ENCODE measurements around the gene HSPA5.

Gene HSPA5

DNA sequence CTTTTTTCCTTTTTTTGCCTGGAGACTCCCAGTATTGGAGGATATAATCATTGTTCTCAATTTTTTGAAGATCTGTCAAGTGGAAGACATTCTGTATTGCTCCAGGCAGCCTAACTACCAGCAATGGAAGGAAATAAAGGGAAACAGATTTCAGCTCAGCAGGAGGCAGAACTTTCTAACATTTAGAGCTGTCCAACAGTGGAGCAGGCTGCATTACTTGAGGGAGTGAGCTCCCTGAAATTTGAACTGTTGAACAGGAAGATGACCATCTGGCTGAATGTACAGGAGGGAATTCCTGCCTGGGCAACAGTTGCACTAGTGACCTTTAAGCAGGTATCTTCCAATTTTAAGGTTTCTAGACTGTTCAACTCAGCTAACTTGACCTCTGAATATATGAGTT lies 19.4 kb upstream of the HSPA5 start:
- Mint-ChIP-seq H3K4me3 (peak overlapping the region; percentile 100), H3K9me3 (no peaks in the 10 kb centered on the region), H3K36me3 (ENCODE audit: low read depth) (peaks cover 30% of the 10 kb centered on the region), H3K27me3 (no peaks in the 10 kb centered on the region), H3K27ac (peak overlapping the region; percentile 93), H3K4me1 (ENCODE audit: low read depth) (peaks cover 77% of the 10 kb centered on the region)
- intact Hi-C loops (cut with micrococcal nuclease), result loop anchor here (2.0 kb wide), 1 partner anchor 60 kb away; the partner anchor contains the start of gene RABEPK

DNA sequence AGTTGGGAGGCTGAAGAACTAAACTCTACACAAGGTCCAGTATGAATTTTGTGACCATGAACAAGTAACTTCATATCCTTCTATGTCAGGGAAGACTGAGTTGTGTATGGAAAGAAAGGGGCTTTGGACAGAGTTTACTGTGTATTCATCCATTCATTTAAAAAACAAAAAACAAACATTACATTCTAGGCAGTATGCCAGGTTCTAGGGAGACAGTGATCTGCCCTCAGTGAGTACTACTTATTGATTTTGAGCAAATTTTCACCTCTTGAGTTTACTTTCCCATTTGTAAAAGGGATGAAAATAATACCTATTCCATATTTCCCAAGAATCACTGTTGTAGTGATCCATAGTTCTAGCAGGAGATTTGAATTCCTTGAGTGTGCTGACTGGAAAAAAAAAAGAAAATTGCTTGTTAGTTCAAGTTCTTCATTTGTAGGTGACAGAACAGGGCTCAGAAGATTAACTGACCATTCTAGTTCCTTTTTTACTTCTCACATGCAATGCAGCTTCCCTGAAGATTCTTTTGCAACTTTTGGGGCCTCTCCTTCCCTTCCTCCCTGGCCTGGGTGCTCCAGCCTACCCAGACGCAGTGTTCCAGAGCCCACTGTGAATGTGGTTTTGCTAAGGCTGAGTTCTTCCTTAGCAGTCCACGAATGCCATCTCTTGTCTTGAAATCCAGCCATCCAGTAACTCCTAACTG lies 17.8 kb upstream of the HSPA5 start:
- H3K36me3 Mint-ChIP-seq (ENCODE audit: low read depth), result peaks cover 15% of the 10 kb centered on the region

DNA sequence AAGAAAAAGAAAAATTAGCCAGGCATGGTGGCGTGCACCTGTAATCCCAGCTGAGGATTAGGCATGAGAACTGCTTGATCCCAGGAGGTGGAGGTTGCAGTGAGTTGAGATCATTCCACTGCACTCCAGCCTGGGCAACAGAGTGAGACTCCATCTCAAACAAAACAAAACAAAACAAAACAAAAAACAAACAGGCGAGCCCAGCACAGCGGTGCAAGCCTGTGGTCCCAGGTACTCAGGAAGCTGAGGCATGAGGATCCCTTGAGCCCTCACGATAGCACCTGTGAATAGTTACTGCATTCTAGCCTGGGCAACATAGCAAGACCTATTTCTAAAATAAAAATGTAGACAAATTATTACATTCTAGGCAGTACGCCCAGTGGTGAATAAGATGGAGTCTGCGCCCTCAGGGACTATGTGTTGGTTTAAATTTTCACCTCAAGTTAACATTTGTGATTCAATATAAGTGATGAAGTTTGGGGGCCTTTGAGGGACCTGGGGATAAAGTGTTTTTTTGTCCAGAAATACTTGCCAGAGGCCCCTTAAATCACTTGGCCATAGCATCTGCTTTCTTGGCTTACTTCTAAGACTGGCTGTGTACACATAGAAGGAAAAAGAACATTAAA lies 17.1 kb upstream of the HSPA5 start:
- Mint-ChIP-seq H3K9me3 (no peaks in the 10 kb centered on the region), H3K27ac (peak overlapping the region; percentile 93), H3K27me3 (no peaks in the 10 kb centered on the region), H3K36me3 (ENCODE audit: low read depth) (peaks cover 8% of the 10 kb centered on the region), H3K4me1 (ENCODE audit: low read depth) (peaks cover 59% of the 10 kb centered on the region), H3K4me3 (no peak overlapping the region)
- intact Hi-C loops (cut with micrococcal nuclease), result no loop called here

More for the DNA sequence above, 17.8 kb upstream of the HSPA5 start:
- H3K9me3 Mint-ChIP-seq, result no peaks in the 10 kb centered on the region
- peaks cover 66% of the 10 kb centered on the region for H3K4me1 Mint-ChIP-seq (ENCODE audit: low read depth)
- intact Hi-C loops (cut with micrococcal nuclease), result no loop called here
- H3K27me3 Mint-ChIP-seq, result no peaks in the 10 kb centered on the region
- H3K4me3 Mint-ChIP-seq, result peak overlapping the region; percentile 32
- H3K27ac Mint-ChIP-seq, result peak overlapping the region; percentile 93

DNA sequence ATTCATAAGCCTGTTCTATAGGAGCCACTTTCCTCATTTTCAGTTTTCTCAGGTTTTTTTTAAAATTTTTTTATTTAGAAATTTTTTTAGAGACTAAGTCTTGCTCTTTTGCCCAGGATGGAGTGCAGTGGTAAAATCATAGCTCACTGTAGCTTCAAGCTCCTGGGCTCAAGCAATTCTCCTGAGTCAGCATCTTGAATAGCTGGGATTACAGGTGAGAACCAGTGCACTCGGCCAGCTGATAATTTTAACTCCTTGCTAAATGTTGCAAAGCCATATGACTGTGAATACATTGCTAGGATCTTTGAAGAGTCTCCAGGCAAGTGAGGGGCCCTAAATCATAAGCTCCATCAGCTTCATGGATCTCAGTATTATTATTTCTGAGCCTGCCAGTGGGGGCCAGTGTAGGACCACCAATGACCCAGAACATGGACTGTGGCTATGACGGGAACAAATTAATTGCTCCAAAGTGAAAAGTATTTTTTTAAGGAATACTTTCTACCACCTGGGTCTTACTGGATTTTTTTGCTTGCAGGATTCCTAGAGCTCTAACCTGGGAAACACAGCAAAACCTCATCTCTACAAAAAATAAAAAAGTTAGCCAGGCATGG lies 14.7 kb upstream of the HSPA5 start:
- peaks cover 41% of the 10 kb centered on the region for H3K4me1 Mint-ChIP-seq (ENCODE audit: low read depth)
- H3K36me3 Mint-ChIP-seq (ENCODE audit: low read depth), result no peaks in the 10 kb centered on the region
- intact Hi-C loops (cut with micrococcal nuclease), result no loop called here
- H3K4me3 Mint-ChIP-seq, result no peak overlapping the region
- H3K9me3 Mint-ChIP-seq, result no peaks in the 10 kb centered on the region
- H3K27me3 Mint-ChIP-seq, result no peaks in the 10 kb centered on the region
- H3K27ac Mint-ChIP-seq, result no peak overlapping the region

DNA sequence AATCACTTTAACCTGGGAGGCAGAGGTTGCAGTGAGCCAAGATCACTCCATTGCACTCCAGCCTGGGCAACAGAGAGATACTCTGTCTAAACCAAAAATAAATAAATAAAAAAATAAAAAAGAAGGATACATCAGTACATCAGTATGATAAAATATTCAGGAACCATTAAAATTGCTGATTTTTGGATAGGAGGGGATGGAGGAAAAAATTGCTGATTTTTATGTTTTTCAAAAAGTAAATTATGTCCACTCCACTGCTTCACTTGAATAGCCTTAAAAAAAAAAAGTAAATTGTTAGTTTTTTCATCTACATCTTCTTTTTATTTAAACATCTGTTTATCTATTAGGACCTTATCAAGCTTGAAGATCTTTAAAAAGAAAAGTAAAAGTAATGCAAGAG lies 13.1 kb upstream of the HSPA5 start:
- no peak overlapping the region for H3K4me3 Mint-ChIP-seq
- H3K27me3 Mint-ChIP-seq, result no peaks in the 10 kb centered on the region
- peaks cover 24% of the 10 kb centered on the region for H3K4me1 Mint-ChIP-seq (ENCODE audit: low read depth)
- H3K36me3 Mint-ChIP-seq (ENCODE audit: low read depth), result no peaks in the 10 kb centered on the region
- intact Hi-C loops (cut with micrococcal nuclease), result no loop called here
- H3K9me3 Mint-ChIP-seq, result no peaks in the 10 kb centered on the region
- H3K27ac Mint-ChIP-seq, result no peak overlapping the region

DNA sequence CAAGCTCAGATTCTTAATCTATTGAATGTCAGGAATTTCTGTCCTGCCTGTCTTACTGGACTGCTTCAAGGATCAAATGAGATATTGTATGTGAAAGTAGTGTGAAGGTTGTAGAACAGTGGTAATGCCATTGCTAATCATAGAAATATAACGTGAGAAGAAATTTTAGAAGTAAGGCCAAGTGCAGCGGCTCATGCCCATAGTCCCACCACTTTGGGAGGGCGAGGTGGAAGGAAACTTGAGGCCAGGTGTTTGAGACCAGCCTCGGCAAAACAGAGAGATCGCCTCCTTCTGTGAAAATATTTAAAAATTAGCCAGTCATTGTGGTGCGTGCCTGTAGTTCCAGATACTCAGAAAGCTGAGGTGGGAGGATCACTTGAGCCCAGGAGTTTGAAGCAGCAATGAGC lies 5.1 kb upstream of the HSPA5 start:
- Mint-ChIP-seq H3K27ac (no peak overlapping the region), H3K9me3 (no peaks in the 10 kb centered on the region), H3K36me3 (ENCODE audit: low read depth) (peaks cover 9% of the 10 kb centered on the region), H3K4me3 (no peak overlapping the region), H3K27me3 (no peaks in the 10 kb centered on the region), H3K4me1 (ENCODE audit: low read depth) (no peaks in the 10 kb centered on the region)
- intact Hi-C loops (cut with micrococcal nuclease), result no loop called here

DNA sequence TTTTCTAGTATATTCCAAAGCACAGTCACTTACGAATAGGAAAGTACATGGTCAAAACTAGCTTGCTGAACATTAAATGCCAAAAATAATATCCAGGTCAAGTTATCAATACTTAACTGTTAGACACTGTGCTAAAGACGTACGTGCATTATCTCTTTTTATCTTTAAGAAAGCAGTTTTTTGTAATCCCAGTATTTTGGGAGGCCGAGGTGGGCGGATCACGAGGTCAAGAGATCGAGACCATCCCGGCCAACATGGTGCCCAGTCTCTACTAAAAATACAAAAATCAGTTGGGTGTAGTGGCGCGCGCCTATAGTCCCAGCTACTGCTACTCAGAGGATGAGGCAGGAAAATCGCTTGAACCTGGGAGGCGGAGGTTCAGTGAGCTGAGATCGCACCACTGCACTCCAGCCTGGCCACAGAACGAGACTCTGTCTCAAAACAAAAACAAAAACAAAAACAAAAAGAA lies 2.7 kb upstream of the HSPA5 start:
- no peak overlapping the region for H3K4me3 Mint-ChIP-seq
- no peaks in the 10 kb centered on the region for H3K9me3 Mint-ChIP-seq
- intact Hi-C loops (cut with micrococcal nuclease), result no loop called here
- no peaks in the 10 kb centered on the region for H3K27me3 Mint-ChIP-seq
- no peak overlapping the region for H3K27ac Mint-ChIP-seq
- peaks cover 34% of the 10 kb centered on the region for H3K36me3 Mint-ChIP-seq (ENCODE audit: low read depth)
- peaks cover 5% of the 10 kb centered on the region for H3K4me1 Mint-ChIP-seq (ENCODE audit: low read depth)

DNA sequence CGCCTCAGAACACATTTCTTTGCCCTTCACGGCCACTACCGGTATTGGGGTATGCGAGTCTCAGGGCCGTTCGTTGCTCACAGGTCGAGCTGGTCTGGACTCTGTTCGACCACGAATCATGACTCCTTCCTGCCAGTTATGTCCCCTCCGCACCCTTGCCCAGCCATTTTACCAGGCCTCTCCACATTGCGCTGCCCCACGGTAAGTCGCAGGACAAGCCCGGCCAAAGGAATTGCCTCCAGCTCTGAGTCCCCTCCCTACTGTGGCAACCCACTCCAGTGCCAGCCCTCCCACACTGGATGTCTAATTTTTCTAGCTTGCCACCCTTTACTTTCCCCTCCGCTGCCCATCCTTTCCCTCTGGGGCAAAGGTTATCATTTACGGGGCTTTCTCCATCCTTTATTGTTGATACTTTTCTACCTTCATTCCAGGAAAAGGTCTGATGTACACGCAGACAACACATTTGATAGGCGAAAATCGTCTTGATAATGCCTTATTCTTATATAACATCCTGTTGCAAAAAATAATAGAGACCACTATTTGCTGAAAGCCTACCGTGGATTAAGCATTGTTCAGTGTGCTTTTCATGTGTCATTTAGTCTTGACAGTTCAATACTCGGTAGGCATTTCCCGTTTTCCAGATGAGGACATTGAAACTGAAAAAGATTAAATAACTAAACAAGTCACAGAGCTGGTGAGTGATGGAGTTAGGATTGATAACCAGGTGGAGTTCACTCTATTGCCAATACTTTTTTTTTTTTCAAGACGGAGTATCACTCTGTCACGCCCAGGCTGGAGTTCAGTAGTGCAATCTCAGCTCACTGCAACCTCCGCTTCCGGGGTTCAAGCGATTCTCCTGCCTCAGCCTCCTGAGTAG lies 958 bp upstream of the HSPA5 start:
- Mint-ChIP-seq H3K4me1 (ENCODE audit: low read depth) (peaks cover 22% of the 10 kb centered on the region), H3K4me3 (peak overlapping the region; percentile 96)
- intact Hi-C loops (cut with micrococcal nuclease), result loop anchor here (1.0 kb wide), 2 partner anchors 19 to 53 kb away; partner anchors contain the start of genes GAPVD1 and PPP6C

DNA sequence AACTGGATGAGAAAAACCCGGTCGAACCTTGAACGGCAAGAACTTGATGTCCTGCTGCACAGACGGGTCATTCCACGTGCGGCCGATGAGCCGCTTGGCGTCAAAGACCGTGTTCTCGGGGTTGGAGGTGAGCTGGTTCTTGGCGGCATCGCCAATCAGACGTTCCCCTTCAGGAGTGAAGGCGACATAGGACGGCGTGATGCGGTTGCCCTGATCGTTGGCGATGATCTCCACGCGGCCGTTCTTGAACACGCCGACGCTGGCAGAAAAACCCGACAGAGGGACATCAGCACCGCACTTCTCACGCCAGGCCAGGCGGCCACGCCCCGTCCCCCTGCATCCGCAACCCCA lies 519 bp downstream of the HSPA5 start:
- intact Hi-C loops (cut with micrococcal nuclease), result no loop called here
- H3K9me3 Mint-ChIP-seq, result no peaks in the 10 kb centered on the region
- H3K27ac Mint-ChIP-seq, result peak overlapping the region; percentile 100
- peak overlapping the region; percentile 96 for H3K4me3 Mint-ChIP-seq
- H3K36me3 Mint-ChIP-seq (ENCODE audit: low read depth), result peaks cover 66% of the 10 kb centered on the region
- H3K27me3 Mint-ChIP-seq, result no peaks in the 10 kb centered on the region
- peaks cover 37% of the 10 kb centered on the region for H3K4me1 Mint-ChIP-seq (ENCODE audit: low read depth)

More for the DNA sequence above, 958 bp upstream of the HSPA5 start:
- Mint-ChIP-seq H3K9me3 (no peaks in the 10 kb centered on the region), H3K36me3 (ENCODE audit: low read depth) (peaks cover 51% of the 10 kb centered on the region), H3K27me3 (no peaks in the 10 kb centered on the region), H3K27ac (peak overlapping the region; percentile 100)

DNA sequence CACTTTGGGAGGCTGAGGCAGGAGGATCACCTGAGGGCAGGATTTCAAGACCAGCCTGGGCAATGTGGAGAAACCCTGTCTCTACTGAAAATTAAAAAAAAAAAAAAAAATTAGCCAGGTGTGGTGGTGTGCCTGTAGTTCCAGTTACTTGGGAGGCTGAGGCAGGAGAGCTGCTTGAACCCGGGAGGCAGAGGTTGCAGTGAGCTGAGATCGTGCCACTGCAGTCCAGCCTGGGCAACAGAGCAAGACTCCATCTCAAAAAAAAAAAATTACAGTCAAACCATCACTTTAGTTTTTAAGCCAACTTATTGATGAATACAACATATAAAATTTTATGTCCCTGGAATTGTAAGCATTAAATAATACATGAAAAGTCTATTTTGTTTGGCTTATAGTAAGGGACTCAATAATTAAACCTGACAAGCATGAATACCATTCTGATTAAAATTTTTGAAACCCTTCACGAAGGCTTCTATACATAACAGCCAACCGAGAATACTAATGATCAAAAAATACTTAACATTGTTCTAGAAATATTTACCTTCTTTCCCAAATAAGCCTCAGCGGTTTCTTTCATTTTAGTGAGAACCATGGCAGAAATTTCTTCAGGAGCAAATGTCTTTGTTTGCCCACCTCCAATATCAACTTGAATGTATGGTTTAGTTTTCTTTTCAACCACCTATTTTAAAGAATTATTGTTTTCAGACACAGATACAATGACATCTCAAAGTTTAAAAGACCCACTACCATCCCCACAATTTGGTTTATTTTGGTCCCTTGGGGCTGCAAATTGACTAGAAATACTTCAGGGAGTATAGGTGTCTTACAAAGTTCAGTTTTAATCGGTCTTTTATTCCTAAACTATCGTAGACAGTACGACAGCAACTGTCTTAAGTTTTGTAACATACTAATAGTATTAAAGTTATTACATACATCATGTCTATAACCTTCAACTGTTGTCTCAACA lies 1.2 kb downstream of the HSPA5 start:
- Mint-ChIP-seq H3K4me3 (peak overlapping the region; percentile 96), H3K4me1 (ENCODE audit: low read depth) (peaks cover 42% of the 10 kb centered on the region), H3K9me3 (no peaks in the 10 kb centered on the region), H3K27me3 (no peaks in the 10 kb centered on the region), H3K36me3 (ENCODE audit: low read depth) (peaks cover 73% of the 10 kb centered on the region), H3K27ac (peak overlapping the region; percentile 100)
- intact Hi-C loops (cut with micrococcal nuclease), result loop anchor here (5.0 kb wide), 1 partner anchor 37 kb away; no protein-coding TSS in a partner anchor

DNA sequence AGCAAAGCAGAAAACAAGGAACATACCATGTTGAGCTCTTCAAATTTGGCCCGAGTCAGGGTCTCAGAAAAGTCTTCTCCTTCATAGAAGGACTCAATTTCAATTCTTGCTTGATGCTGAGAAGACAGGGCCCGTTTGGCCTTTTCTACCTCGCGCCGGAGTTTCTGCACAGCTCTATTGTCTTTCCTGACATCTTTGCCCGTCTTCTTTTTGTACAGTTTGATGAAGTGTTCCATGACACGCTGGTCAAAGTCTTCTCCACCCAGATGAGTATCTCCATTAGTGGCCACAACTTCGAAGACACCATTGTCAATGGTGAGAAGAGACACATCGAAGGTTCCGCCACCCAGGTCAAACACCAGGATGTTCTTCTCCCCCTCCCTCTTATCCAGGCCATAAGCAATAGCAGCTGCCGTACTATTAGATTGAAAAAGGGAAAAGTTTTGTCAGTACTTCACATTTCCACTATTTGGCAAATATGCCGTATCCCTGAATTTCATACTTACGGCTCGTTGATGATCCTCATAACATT lies 2.2 kb downstream of the HSPA5 start:
- Mint-ChIP-seq H3K4me1 (ENCODE audit: low read depth) (peaks cover 42% of the 10 kb centered on the region), H3K36me3 (ENCODE audit: low read depth) (peaks cover 76% of the 10 kb centered on the region)

DNA sequence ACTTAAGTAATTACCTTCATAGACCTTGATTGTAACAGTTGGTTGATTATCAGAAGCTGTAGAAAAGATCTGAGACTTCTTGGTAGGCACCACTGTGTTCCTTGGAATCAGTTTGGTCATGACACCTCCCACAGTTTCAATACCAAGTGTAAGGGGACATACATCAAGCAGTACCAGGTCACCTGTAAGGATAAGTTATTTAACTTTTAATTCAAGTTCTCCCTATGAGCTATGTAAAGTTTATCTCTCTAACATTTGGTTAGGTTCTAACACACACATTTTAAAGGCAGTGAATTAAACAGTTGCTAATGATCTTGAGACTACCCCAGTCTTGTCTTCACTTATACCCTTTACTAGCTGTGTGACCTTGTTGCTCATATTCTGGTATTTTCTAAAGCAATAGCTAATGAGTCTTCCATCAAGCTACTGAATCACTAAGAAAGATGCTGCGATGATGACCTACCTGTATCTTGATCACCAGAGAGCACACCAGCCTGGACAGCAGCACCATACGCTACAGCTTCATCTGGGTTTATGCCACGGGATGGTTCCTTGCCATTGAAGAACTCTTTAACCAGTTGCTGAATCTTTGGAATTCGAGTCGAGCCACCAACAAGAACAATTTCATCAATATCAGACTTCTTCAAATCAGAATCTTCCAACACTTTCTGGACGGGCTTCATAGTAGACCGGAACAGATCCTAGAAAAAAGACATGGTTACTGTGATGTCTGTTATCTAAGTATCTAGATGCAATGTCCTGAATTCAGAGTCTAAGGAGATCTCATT lies 2.8 kb downstream of the HSPA5 start:
- Mint-ChIP-seq H3K4me3 (peak overlapping the region; percentile 96), H3K4me1 (ENCODE audit: low read depth) (peaks cover 42% of the 10 kb centered on the region), H3K27me3 (no peaks in the 10 kb centered on the region), H3K36me3 (ENCODE audit: low read depth) (peaks cover 83% of the 10 kb centered on the region), H3K9me3 (no peaks in the 10 kb centered on the region), H3K27ac (peak overlapping the region; percentile 100)
- intact Hi-C loops (cut with micrococcal nuclease), result loop anchor here (5.0 kb wide), 1 partner anchor 39 kb away; no protein-coding TSS in a partner anchor

More for the DNA sequence above, 2.2 kb downstream of the HSPA5 start:
- no peaks in the 10 kb centered on the region for H3K9me3 Mint-ChIP-seq
- H3K27me3 Mint-ChIP-seq, result no peaks in the 10 kb centered on the region
- intact Hi-C loops (cut with micrococcal nuclease), result loop anchor here (5.0 kb wide), 1 partner anchor 38 kb away; no protein-coding TSS in a partner anchor
- H3K27ac Mint-ChIP-seq, result peak overlapping the region; percentile 100
- peak overlapping the region; percentile 96 for H3K4me3 Mint-ChIP-seq

Data from dendritic cell treated with granulocyte-macrophage colony-stimulating factor and Interleukin-4, amounts not matched to agents 40 ng/mL and 50 ng/mL, for 4 days (primary cell).